Hepatocyte (in vitro differentiated cells): ENCODE results near the gene ITPR2.

Source experiments
- EZH2phosphoT487 ChIP-seq: fragments of 200-600 bp; sonication (generic); IDR thresholded peaks from one replicate; pipeline ENCODE4 v1.6.1; 2018; ENCODE audit warnings: antibody characterized with exemption, mild to moderate bottlenecking, low read depth, moderate library complexity; ENCODE audit not compliant: unreplicated experiment, severe bottlenecking
- TF ChIP-seq, protein P1 (sequence below): fragments of 200-600 bp; sonication (generic); IDR thresholded peaks from 2 replicates; pipeline ENCODE4 v1.5.1; 2016; ENCODE audit warnings: antibody characterized with exemption, mild to moderate bottlenecking; ENCODE audit not compliant: poor library complexity

DNA sequence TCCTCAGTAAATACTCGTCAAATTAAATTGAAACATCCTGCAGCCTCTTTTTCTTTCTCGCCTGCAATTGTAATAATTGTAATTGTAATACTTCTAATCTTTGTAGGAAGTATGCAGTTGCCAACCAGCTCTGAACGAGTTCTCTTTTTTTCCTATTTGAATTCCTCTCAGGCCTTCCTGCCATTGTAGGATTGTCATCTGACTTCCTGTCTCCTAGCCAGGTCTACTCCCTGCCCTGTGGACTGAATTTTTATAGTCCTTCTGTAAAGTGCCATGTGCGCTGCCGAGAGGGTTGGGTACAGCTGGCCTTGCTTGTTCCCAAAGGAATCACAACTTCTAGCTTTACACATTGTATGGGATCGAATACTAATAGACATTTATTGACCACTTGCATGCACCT, 454.3 kb downstream of the ITPR2 start:
- TF ChIP-seq, protein P1, sequence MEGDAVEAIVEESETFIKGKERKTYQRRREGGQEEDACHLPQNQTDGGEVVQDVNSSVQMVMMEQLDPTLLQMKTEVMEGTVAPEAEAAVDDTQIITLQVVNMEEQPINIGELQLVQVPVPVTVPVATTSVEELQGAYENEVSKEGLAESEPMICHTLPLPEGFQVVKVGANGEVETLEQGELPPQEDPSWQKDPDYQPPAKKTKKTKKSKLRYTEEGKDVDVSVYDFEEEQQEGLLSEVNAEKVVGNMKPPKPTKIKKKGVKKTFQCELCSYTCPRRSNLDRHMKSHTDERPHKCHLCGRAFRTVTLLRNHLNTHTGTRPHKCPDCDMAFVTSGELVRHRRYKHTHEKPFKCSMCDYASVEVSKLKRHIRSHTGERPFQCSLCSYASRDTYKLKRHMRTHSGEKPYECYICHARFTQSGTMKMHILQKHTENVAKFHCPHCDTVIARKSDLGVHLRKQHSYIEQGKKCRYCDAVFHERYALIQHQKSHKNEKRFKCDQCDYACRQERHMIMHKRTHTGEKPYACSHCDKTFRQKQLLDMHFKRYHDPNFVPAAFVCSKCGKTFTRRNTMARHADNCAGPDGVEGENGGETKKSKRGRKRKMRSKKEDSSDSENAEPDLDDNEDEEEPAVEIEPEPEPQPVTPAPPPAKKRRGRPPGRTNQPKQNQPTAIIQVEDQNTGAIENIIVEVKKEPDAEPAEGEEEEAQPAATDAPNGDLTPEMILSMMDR: no peak
- TF ChIP-seq EZH2phosphoT487: no peak
